ENCODE data around the gene TDRD12. TPM values are rescaled to one million over a fixed set of nuclear protein-coding genes. Genes with fewer than 3 reads are reported as not detected.

The TDRD12 gene
- total and polyA plus RNA-seq, 2 of the 13 experiments (the other 11 are each of a cell fraction or from before 2014, with no cell fraction given): 0.03 to 0.40 TPM

GRCh38 chr19:32869369-32869965, 149.9 kb downstream of the TDRD12 start, which contains the start of gene SLC7A9 (continued):
- no peak for TF ChIP-seq DZIP1 (CRISPR knock-in tag; IDR thresholded peaks at IDR 0.05)
- TF ChIP-seq SRSF4 (IDR thresholded peaks at IDR 0.05; ENCODE audit: low read depth, low read length, poor library complexity, severe bottlenecking): no peak
- peak; percentile 29; the same call in 1 of the 2 replicates for TF ChIP-seq FOXA3 (CRISPR knock-in tag; IDR thresholded peaks at IDR 0.05)
- TF ChIP-seq HHEX (CRISPR knock-in tag; IDR thresholded peaks at IDR 0.05): no peak
- TF ChIP-seq NFE2L2 (IDR thresholded peaks at IDR 0.05; ENCODE audit: low read length): no peak
- no peak for TF ChIP-seq PLRG1 (conservative IDR thresholded peaks at IDR 0.05)
- TF ChIP-seq ARID2 (CRISPR knock-in tag; IDR thresholded peaks at IDR 0.05; ENCODE audit: borderline replicate concordance): no peak
- TF ChIP-seq HNRNPUL1 (IDR thresholded peaks at IDR 0.05; ENCODE audit: low read depth, low read length): no peak
- TF ChIP-seq ARID5B (CRISPR knock-in tag; IDR thresholded peaks at IDR 0.05): no peak; the same call in 1 of the 2 replicates
- TF ChIP-seq POLR2A (IDR thresholded peaks at IDR 0.05; ENCODE audit: insufficient read depth in 1 of 2, low read depth in 2 of 2, low read length in 2 of 2): peak; percentile 66 to 78
- no peak for TF ChIP-seq MAFK (conservative IDR thresholded peaks at IDR 0.05 in 1 of 2, IDR thresholded peaks at IDR 0.05 in 1 of 2; ENCODE audit: low read length in 2 of 2)
- peak; percentile 68; the same call in 1 of the 2 replicates for TF ChIP-seq HNF4G (IDR thresholded peaks at IDR 0.05; ENCODE audit: borderline replicate concordance, low read depth, low read length)
- no peak for TF ChIP-seq HNF4G (CRISPR knock-in tag; IDR thresholded peaks at IDR 0.05; ENCODE audit: borderline replicate concordance, low read depth)
- TF ChIP-seq SP4 (CRISPR knock-in tag; IDR thresholded peaks at IDR 0.05): no peak
- no peak for TF ChIP-seq PAWR (CRISPR knock-in tag; IDR thresholded peaks at IDR 0.05; ENCODE audit: borderline replicate concordance)
- no peak for TF ChIP-seq ZNF251 (CRISPR knock-in tag; IDR thresholded peaks at IDR 0.05)
- TF ChIP-seq KLF12 (CRISPR knock-in tag; IDR thresholded peaks at IDR 0.05; ENCODE audit: borderline replicate concordance): no peak
- no peak for TF ChIP-seq SNAPC5 (CRISPR knock-in tag; IDR thresholded peaks at IDR 0.05; ENCODE audit: borderline replicate concordance)
- no peak for TF ChIP-seq GATAD2A (CRISPR knock-in tag; IDR thresholded peaks at IDR 0.05)
- no peak for TF ChIP-seq ZNF563 (CRISPR knock-in tag; IDR thresholded peaks at IDR 0.05)
- no peak for TF ChIP-seq ZNF431 (CRISPR knock-in tag; IDR thresholded peaks at IDR 0.05; ENCODE audit: borderline replicate concordance, low read depth)
- TF ChIP-seq ZNF710 (CRISPR knock-in tag; IDR thresholded peaks at IDR 0.05; ENCODE audit: borderline replicate concordance): no peak; the same call in 1 of the 2 replicates

Data from HepG2 (cell line).